Endothelial cell (in vitro differentiated cells): ENCODE data around the gene EPM2A. TPM values are rescaled to one million over a fixed set of nuclear protein-coding genes. Genes with fewer than 3 reads are reported as not detected.

Experiments used
- DNase-seq: peaks from one replicate; pipeline ENCODE4 v3.0.0; 2021; ENCODE audit warnings: low spot score
- H3K27ac Mint-ChIP-seq: one replicate; pipeline ENCODE4 v1.8.0; 2021; ENCODE audit warnings: mixed read lengths, inconsistent platforms; ENCODE audit not compliant: unreplicated experiment
- H3K27me3 Mint-ChIP-seq: one replicate; pipeline ENCODE4 v1.8.0; 2021; ENCODE audit warnings: mild to moderate bottlenecking, moderate library complexity, mixed read lengths, inconsistent platforms; ENCODE audit not compliant: unreplicated experiment
- H3K36me3 Mint-ChIP-seq: one replicate; pipeline ENCODE4 v1.8.0; 2021; ENCODE audit warnings: mild to moderate bottlenecking, low read depth, mixed read lengths, inconsistent platforms; ENCODE audit not compliant: unreplicated experiment
- H3K4me1 Mint-ChIP-seq: one replicate; pipeline ENCODE4 v1.8.0; 2021; ENCODE audit warnings: mild to moderate bottlenecking, mixed read lengths, inconsistent platforms; ENCODE audit not compliant: unreplicated experiment
- H3K4me3 Mint-ChIP-seq: one replicate; pipeline ENCODE4 v1.8.0; 2021; ENCODE audit warnings: mild to moderate bottlenecking, mixed read lengths, inconsistent platforms; ENCODE audit not compliant: unreplicated experiment
- H3K9me3 Mint-ChIP-seq: one replicate; pipeline ENCODE4 v1.8.0; 2021; ENCODE audit warnings: mixed read lengths, inconsistent platforms; ENCODE audit not compliant: unreplicated experiment
- total RNA-seq: library from RNA; stranded (reverse); fragmentation: NEBNext Ultra II Directional; extraction: Animal tissue kit (Norgen Biotek cat#: 25700); gene quantifications from one replicate; pipeline ENCODE4 v1.2.1, GENCODE V29; 2021; ENCODE audit not compliant: unreplicated experiment
- TF ChIP-seq, protein P1 (sequence below): fragments of 200-600 bp; sonication (generic); IDR thresholded peaks from one replicate; pipeline ENCODE4 v1.5.0; 2021; ENCODE audit warnings: antibody characterized with exemption; ENCODE audit not compliant: unreplicated experiment

The EPM2A gene
- total RNA-seq, 1 donor from 2014 or later, result 6.1 TPM

DNA sequence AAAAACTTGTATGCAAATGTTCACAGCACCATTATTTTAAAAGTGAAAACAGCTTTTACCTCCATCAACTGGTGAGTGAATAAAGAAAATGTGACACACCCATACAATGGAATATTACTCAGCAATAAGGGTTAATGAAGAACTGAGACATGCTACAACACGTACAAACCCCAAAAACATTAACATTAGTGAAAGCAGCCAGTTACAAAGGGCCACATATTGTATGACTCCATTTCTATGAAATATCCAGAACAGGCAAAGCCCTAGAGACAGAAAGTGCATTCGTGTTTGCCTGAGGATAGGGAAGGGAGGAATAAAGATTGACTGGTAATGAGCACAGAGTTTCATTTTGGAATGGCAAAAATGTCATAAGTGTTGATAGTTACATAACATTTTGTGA is 21.5 kb downstream of the EPM2A start:
- Mint-ChIP-seq H3K4me1 (no peaks in the 10 kb centered on the region), H3K27ac (no peak overlapping the region), H3K36me3 (peaks cover 18% of the 10 kb centered on the region), H3K4me3 (no peak overlapping the region), H3K9me3 (peaks cover 12% of the 10 kb centered on the region), H3K27me3 (peaks cover 2% of the 10 kb centered on the region)
- TF ChIP-seq, protein P1, sequence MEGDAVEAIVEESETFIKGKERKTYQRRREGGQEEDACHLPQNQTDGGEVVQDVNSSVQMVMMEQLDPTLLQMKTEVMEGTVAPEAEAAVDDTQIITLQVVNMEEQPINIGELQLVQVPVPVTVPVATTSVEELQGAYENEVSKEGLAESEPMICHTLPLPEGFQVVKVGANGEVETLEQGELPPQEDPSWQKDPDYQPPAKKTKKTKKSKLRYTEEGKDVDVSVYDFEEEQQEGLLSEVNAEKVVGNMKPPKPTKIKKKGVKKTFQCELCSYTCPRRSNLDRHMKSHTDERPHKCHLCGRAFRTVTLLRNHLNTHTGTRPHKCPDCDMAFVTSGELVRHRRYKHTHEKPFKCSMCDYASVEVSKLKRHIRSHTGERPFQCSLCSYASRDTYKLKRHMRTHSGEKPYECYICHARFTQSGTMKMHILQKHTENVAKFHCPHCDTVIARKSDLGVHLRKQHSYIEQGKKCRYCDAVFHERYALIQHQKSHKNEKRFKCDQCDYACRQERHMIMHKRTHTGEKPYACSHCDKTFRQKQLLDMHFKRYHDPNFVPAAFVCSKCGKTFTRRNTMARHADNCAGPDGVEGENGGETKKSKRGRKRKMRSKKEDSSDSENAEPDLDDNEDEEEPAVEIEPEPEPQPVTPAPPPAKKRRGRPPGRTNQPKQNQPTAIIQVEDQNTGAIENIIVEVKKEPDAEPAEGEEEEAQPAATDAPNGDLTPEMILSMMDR, result no peak
- no peak for DNase-seq

DNA sequence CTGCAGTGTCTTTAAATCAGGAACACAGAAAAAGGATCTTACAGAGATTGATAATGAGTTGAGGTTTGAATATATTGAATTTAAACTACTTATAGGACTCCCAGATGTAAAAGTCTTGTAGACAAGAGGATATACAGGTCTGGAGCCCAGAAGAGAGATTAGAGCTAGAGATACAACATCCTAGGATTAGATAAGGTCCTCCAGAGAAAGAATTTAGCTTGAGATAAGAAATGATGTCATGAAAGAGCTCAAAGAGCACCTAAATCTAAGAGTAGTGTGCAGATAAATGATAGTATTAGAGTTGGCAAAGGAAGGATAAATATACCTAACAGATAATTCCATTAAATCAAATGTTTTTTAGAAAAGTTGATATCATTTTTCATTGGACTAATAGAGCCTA is 23.9 kb downstream of the EPM2A start:
- TF ChIP-seq, protein P1, result no peak
- Mint-ChIP-seq H3K4me3 (no peak overlapping the region), H3K9me3 (peaks cover 12% of the 10 kb centered on the region), H3K27me3 (peaks cover 2% of the 10 kb centered on the region), H3K4me1 (no peaks in the 10 kb centered on the region), H3K27ac (no peak overlapping the region), H3K36me3 (peaks cover 14% of the 10 kb centered on the region)
- DNase-seq, result no peak

DNA sequence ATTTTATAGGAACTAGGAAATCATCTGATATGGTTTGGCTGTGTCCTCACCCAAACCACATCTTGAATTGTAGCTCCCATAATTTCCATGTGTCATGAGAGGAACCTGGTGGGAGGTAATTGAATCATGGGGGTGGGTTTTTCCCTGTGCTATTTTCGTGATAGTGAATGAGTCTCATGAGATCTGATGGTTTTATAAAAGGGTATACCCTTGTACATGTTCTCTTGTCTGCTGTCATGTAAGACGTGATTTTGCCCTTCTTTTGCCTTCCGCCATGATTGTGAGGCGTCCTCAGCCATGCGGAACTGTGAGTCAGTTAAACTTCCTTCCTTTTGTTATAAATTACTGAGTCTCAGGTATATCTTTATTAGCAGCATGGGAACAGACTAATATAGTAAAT is 27.9 kb downstream of the EPM2A start:
- Mint-ChIP-seq H3K4me1 (peaks cover 4% of the 10 kb centered on the region), H3K27ac (no peak overlapping the region), H3K27me3 (peaks cover 2% of the 10 kb centered on the region), H3K9me3 (no peaks in the 10 kb centered on the region), H3K4me3 (no peak overlapping the region), H3K36me3 (peaks cover 6% of the 10 kb centered on the region)
- TF ChIP-seq, protein P1, result no peak
- no peak for DNase-seq

DNA sequence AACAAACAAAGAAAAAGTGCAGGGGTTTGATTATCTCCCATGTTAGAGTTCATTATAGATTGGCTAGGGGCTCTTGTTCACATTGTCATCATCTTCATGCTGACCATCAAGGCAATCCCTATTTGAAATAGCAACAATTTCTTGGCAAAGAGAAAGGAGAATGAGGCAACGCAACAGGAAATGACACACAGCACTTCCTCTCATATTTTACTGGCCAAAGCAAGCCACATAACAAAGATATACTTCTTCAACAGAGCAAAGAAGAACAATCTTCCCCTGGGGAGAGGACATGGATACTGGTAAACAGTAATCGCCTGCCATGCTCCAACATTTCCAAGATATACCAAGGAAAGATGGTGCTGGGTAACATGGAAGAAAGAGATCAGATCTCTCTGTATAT is 29.8 kb downstream of the EPM2A start:
- no peaks in the 10 kb centered on the region for H3K9me3 Mint-ChIP-seq
- peaks cover 4% of the 10 kb centered on the region for H3K4me1 Mint-ChIP-seq
- no peak overlapping the region for H3K27ac Mint-ChIP-seq
- TF ChIP-seq, protein P1, result no peak
- peaks cover 6% of the 10 kb centered on the region for H3K36me3 Mint-ChIP-seq
- no peak for DNase-seq
- peaks cover 2% of the 10 kb centered on the region for H3K27me3 Mint-ChIP-seq
- no peak overlapping the region for H3K4me3 Mint-ChIP-seq

DNA sequence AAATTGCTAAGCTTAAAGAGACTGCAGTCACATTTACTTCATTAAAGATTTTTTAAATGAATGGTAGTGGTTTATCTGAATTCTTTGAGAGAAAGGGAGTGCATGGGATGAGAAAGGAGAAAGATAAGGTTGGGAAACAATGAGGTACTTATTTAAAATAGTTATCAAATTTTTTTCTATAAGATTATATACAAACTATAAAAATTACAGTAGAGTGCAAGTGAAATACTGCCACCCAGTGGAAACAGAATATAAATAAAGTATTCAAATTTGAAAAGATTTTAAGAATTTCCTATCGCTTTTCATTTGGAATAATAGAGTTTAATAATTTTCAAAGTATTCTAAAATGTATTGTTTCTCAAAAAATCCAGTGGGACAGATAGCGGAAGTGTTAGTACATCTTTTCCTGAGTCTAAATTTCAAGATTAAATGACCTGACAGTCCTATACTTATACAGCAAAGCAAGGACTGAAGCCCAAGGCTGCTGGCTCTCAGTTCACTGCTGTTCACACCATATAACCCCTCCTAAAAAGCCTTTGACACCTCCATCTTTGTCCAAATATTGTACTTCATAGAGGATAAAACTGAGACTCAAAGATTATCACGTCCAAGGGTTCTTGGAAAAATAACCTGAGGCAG is 31.1 kb downstream of the EPM2A start:
- H3K27ac Mint-ChIP-seq, result no peak overlapping the region
- no peak overlapping the region for H3K4me3 Mint-ChIP-seq
- no peaks in the 10 kb centered on the region for H3K9me3 Mint-ChIP-seq
- H3K4me1 Mint-ChIP-seq, result peaks cover 4% of the 10 kb centered on the region
- peaks cover 2% of the 10 kb centered on the region for H3K27me3 Mint-ChIP-seq
- no peak for DNase-seq
- TF ChIP-seq, protein P1, result peak; percentile 77
- peaks cover 3% of the 10 kb centered on the region for H3K36me3 Mint-ChIP-seq
